Fibroblast of lung (primary cell): ENCODE data around the gene PRR4.

Experiments used
- CTCF ChIP-seq, 2 donors: IDR thresholded peaks in 1 of 2; conservative IDR thresholded peaks in 1 of 2; 1 replicate in 1 of 2; 2 replicates in 1 of 2; pipeline ENCODE4 v1.5.1; 2011 to 2012; ENCODE audit warnings: low read length in 2 of 2, control low read depth in 1 of 2, inconsistent platforms in 1 of 2, low read depth in 1 of 2, mild to moderate bottlenecking in 1 of 2
- EZH2 ChIP-seq: IDR thresholded peaks from 2 replicates; pipeline ENCODE4 v1.5.1; 2012; ENCODE audit warnings: low read length, control low read depth, mild to moderate bottlenecking; ENCODE audit errors: missing control alignments

DNA sequence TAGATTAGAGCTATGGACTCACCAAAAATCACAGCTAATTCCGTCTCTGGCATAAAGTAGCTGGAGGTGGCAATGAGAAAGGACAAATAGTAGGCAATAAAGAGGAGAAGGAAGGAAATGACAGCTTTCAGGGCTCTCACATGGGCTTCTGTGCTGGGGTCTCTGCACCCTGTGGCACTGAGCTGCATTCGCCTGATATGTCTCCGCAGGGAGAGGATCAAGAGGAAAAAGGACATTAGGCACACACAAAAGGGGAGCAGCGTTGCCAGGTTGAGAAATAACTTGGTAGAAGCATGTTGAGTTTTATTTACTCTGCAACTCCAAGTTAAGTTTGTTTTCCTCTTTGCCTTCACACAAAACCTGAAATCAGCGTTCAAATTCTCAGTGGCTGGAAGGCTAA is 47.5 kb downstream of the PRR4 start:
- TF ChIP-seq CTCF (conservative IDR thresholded peaks at IDR 0.05 in 1 of 2, IDR thresholded peaks at IDR 0.05 in 1 of 2; ENCODE audit: low read depth in 1 of 2, low read length in 2 of 2): no peak
- no peak for TF ChIP-seq EZH2
